ENCODE measurements around the gene HARS1. TPM values are rescaled to one million over a fixed set of nuclear protein-coding genes. Genes with fewer than 3 reads are reported as not detected.
"Not testable (repeated sequence)": the region's sequence is repeated elsewhere in the genome, so short reads cannot be mapped to it uniquely, and the experiment has no call there.

Gene HARS1
- polyA plus RNA-seq, 1 donor (not counting 4 experiments of a cell fraction or from before 2014, with no cell fraction given) = 87.8 TPM

DNA sequence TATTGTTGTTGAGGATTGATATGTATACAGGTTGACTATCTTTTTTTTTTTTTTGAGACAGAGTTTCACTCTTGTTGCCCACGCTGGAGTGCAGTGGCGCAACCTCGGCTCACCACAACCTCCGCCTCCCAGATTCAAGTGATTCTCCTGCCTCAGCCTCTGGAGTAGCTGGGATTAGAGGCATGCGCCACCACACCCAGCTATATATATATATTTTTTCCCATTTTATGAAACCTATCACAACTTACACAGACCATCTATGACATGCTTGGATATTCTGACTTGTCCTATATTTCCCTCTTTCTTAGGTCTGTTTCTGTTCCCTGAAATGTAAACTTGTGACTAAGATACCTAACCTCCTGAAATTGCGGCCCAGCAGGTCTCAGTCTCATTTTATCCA lies 63.2 kb downstream of the HARS1 start:
- dilution Hi-C loops (cut with MboI; ENCODE audit: extremely low pct_ligation_motif_present, low sequenced_read_pairs) = no loop called here
- H3K36me3 ChIP-seq (ENCODE audit: control insufficient read depth in 2 of 2, extremely low read depth in 1 of 2, insufficient read depth in 2 of 2, low read length in 2 of 2) = no peaks in the 10 kb centered on the region

DNA sequence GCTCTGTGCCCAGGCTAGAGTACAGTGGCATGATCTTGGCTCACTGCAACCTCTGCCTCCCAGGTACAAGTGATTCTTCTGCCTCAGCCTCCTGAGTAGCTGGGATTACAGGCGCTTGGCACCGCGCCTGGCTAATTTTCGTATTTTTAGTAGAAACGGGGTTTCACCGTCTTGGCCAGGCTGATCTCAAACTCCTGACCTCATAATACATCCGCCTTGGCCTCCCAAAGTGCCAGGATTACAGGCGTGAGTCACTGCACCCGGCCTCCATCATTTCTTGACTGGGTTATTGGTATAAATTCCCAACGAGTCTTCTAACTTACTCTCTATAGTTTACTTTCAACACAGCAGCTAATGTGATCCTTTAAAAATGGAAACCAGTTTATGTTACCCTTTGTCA lies 66.3 kb downstream of the HARS1 start:
- H3K27ac ChIP-seq (ENCODE audit: control insufficient read depth, insufficient read depth, low read length); DNase-seq (ENCODE audit: low read depth, low spot score); H2AFZ ChIP-seq (ENCODE audit: control insufficient read depth, low read length); H3K4me2 ChIP-seq (ENCODE audit: control insufficient read depth, extremely low read depth, insufficient read depth, low read depth, low read length); H3K4me3 ChIP-seq (ENCODE audit: control insufficient read depth in 2 of 3, extremely low read depth in 1 of 3, insufficient read depth in 2 of 3, low read depth in 1 of 3, low read length in 3 of 3); H3K4me1 ChIP-seq (ENCODE audit: control insufficient read depth, extremely low read depth, insufficient read depth, low read length); H3K27me3 ChIP-seq (ENCODE audit: control insufficient read depth, extremely low read depth, insufficient read depth, low read length); H3K9me1 ChIP-seq (ENCODE audit: control insufficient read depth, extremely low read depth, insufficient read depth, low read length); H3K9me3 ChIP-seq (ENCODE audit: control insufficient read depth, low read depth, low read length); H3K9ac ChIP-seq (ENCODE audit: control insufficient read depth, extremely low read depth, insufficient read depth, low read length); H3K79me2 ChIP-seq (ENCODE audit: control insufficient read depth, insufficient read depth, low read length); dilution Hi-C loops (cut with MboI; ENCODE audit: extremely low pct_ligation_motif_present, low sequenced_read_pairs); FAIRE-seq; H4K20me1 ChIP-seq (ENCODE audit: control insufficient read depth, extremely low read depth, insufficient read depth, low read length); H3K36me3 ChIP-seq (ENCODE audit: control insufficient read depth in 2 of 2, extremely low read depth in 1 of 2, insufficient read depth in 2 of 2, low read length in 2 of 2): not testable (repeated sequence)

More for the DNA sequence above, 63.2 kb downstream of the HARS1 start:
- no peak for FAIRE-seq
- H3K4me2 ChIP-seq (ENCODE audit: control insufficient read depth, extremely low read depth, insufficient read depth, low read depth, low read length) = no peak overlapping the region
- no peak overlapping the region for H2AFZ ChIP-seq (ENCODE audit: control insufficient read depth, low read length)
- no peak overlapping the region for H3K9ac ChIP-seq (ENCODE audit: control insufficient read depth, extremely low read depth, insufficient read depth, low read length)
- H3K4me1 ChIP-seq (ENCODE audit: control insufficient read depth, extremely low read depth, insufficient read depth, low read length) = peaks cover 15% of the 10 kb centered on the region
- peaks cover 7% of the 10 kb centered on the region for H3K27me3 ChIP-seq (ENCODE audit: control insufficient read depth, extremely low read depth, insufficient read depth, low read length)
- no peak for DNase-seq (ENCODE audit: low read depth, low spot score)
- no peaks in the 10 kb centered on the region for H3K79me2 ChIP-seq (ENCODE audit: control insufficient read depth, insufficient read depth, low read length)
- no peaks in the 10 kb centered on the region for H3K9me1 ChIP-seq (ENCODE audit: control insufficient read depth, extremely low read depth, insufficient read depth, low read length)
- H3K27ac ChIP-seq (ENCODE audit: control insufficient read depth, insufficient read depth, low read length) = no peak overlapping the region
- no peaks in the 10 kb centered on the region for H4K20me1 ChIP-seq (ENCODE audit: control insufficient read depth, extremely low read depth, insufficient read depth, low read length)
- TF ChIP-seq, protein P1, sequence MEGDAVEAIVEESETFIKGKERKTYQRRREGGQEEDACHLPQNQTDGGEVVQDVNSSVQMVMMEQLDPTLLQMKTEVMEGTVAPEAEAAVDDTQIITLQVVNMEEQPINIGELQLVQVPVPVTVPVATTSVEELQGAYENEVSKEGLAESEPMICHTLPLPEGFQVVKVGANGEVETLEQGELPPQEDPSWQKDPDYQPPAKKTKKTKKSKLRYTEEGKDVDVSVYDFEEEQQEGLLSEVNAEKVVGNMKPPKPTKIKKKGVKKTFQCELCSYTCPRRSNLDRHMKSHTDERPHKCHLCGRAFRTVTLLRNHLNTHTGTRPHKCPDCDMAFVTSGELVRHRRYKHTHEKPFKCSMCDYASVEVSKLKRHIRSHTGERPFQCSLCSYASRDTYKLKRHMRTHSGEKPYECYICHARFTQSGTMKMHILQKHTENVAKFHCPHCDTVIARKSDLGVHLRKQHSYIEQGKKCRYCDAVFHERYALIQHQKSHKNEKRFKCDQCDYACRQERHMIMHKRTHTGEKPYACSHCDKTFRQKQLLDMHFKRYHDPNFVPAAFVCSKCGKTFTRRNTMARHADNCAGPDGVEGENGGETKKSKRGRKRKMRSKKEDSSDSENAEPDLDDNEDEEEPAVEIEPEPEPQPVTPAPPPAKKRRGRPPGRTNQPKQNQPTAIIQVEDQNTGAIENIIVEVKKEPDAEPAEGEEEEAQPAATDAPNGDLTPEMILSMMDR (optimal IDR thresholded peaks at IDR 0.05 in 1 of 3, IDR thresholded peaks at IDR 0.05 in 1 of 3, conservative IDR thresholded peaks at IDR 0.05 in 1 of 3; ENCODE audit: extremely low read depth in 1 of 3, insufficient read depth in 2 of 3, low read length in 3 of 3) = no peak
- TF ChIP-seq EZH2 (IDR thresholded peaks at IDR 0.05; ENCODE audit: low read length) = no peak
- no peak overlapping the region for H3K4me3 ChIP-seq (ENCODE audit: control insufficient read depth in 2 of 3, extremely low read depth in 1 of 3, insufficient read depth in 2 of 3, low read depth in 1 of 3, low read length in 3 of 3)
- H3K9me3 ChIP-seq (ENCODE audit: control insufficient read depth, low read depth, low read length) = no peaks in the 10 kb centered on the region

Small RNA genes within 50 kb of the gene (small RNA-seq; reads per million reads assigned to genes)
- gene VTRNA1-1 (ENCODE audit: insufficient read length in 3 of 3, low read depth in 3 of 3, low replicate concordance in 1 of 3) (0.94 to 98.1 (median 33.6) reads per million in 3 experiments), gene VTRNA1-2 (ENCODE audit: insufficient read length in 3 of 3, low read depth in 3 of 3, low replicate concordance in 1 of 3) (0.47 to 83.7 (median 41.2) reads per million in 3 experiments), gene VTRNA1-3 (ENCODE audit: insufficient read length in 3 of 3, low read depth in 3 of 3, low replicate concordance in 1 of 3) (0.47 to 8.3 (median 2.3) reads per million in 3 experiments)

Other genes with a start within 250 kb of the HARS1 start
- gene EIF4EBP3, start 143.7 kb downstream of the HARS1 start, polyA plus RNA-seq = 4.9 to 7.7 TPM (median 5.2 TPM) in 3 replicates
- 19.3 to 48.3 TPM (median 32.4 TPM) in 3 replicates for gene SRA1, start 133.9 kb downstream of the HARS1 start, polyA plus RNA-seq
- gene APBB3, start 126.8 kb downstream of the HARS1 start, polyA plus RNA-seq = 6.7 to 12.4 TPM (median 7.1 TPM) in 3 replicates
- 63.1 to 95.7 TPM (median 63.5 TPM) in 3 replicates for gene SLC35A4, start 126.5 kb downstream of the HARS1 start, polyA plus RNA-seq
- gene CD14, start 58.2 kb downstream of the HARS1 start, polyA plus RNA-seq = 0.06 to 0.19 TPM (median 0.18 TPM) in 3 replicates
- 7.6 to 9.2 TPM (median 7.9 TPM) in 3 replicates for gene TMCO6, start 51.9 kb downstream of the HARS1 start, polyA plus RNA-seq
- 65.6 to 143 TPM (median 101 TPM) in 3 replicates for gene NDUFA2, start 43.7 kb downstream of the HARS1 start, polyA plus RNA-seq
- 76.4 to 119 TPM (median 118 TPM) in 3 replicates for gene IK, start 43.5 kb downstream of the HARS1 start, polyA plus RNA-seq
- 21.6 to 29.3 TPM (median 22.1 TPM) in 3 replicates for gene WDR55, start 26.5 kb downstream of the HARS1 start, polyA plus RNA-seq
- 0.22 to 0.48 TPM (median 0.23 TPM) in 3 replicates for gene DND1, start 17.8 kb downstream of the HARS1 start, polyA plus RNA-seq
- 36.8 to 44.5 TPM (median 40.3 TPM) in 3 replicates for gene HARS2, start 85 bp upstream of the HARS1 start, polyA plus RNA-seq
- gene ZMAT2, start 9.1 kb upstream of the HARS1 start, polyA plus RNA-seq = 47.1 to 75.0 TPM (median 49.2 TPM) in 3 replicates
- gene PCDHA1, start 94.8 kb upstream of the HARS1 start, polyA plus RNA-seq = 0.03 to 0.07 TPM (median 0.06 TPM) in 3 replicates
- 0.01 TPM in 1 of 3 replicates, not detected in the others for gene PCDHA2, start 103.5 kb upstream of the HARS1 start, polyA plus RNA-seq
- 0.01 to 0.02 TPM in 2 of 3 replicates, not detected in the other for gene PCDHA3, start 109.7 kb upstream of the HARS1 start, polyA plus RNA-seq
- 0.01 to 0.15 TPM (median 0.07 TPM) in 3 replicates for gene PCDHA4, start 115.7 kb upstream of the HARS1 start, polyA plus RNA-seq
- 0.01 TPM in 1 of 3 replicates, not detected in the others for gene PCDHA5, start 130.2 kb upstream of the HARS1 start, polyA plus RNA-seq
- gene PCDHA6, start 136.6 kb upstream of the HARS1 start, polyA plus RNA-seq = 0.03 to 0.14 TPM (median 0.04 TPM) in 3 replicates
- 0.02 to 0.05 TPM (median 0.04 TPM) in 3 replicates for gene PCDHA7, start 142.9 kb upstream of the HARS1 start, polyA plus RNA-seq
- not detected in 3 replicates for gene PCDHA8, start 149.8 kb upstream of the HARS1 start, polyA plus RNA-seq
- 0.01 TPM in 1 of 3 replicates, not detected in the others for gene PCDHA9, start 157.0 kb upstream of the HARS1 start, polyA plus RNA-seq
- gene PCDHA10, start 164.5 kb upstream of the HARS1 start, polyA plus RNA-seq = 0.03 to 0.06 TPM (median 0.05 TPM) in 3 replicates
- 0.12 to 0.28 TPM in 2 of 3 replicates, not detected in the other for gene PCDHA11, start 177.6 kb upstream of the HARS1 start, polyA plus RNA-seq
- 0.04 to 0.40 TPM (median 0.07 TPM) in 3 replicates for gene PCDHA12, start 183.9 kb upstream of the HARS1 start, polyA plus RNA-seq
- 0.04 to 0.12 TPM in 2 of 3 replicates, not detected in the other for gene PCDHA13, start 190.8 kb upstream of the HARS1 start, polyA plus RNA-seq
- gene PCDHAC1, start 234.9 kb upstream of the HARS1 start, polyA plus RNA-seq = 0.14 to 0.64 TPM (median 0.45 TPM) in 3 replicates

Data from keratinocyte (primary cell).